Smooth muscle cell (in vitro differentiated cells): ENCODE data around the gene ASMTL. TPM values are rescaled to one million over a fixed set of nuclear protein-coding genes. Genes with fewer than 3 reads are reported as not detected.

Source experiments
- DNase-seq: peaks from one replicate; lab custom pipeline; 2025; ENCODE audit not compliant: unreplicated experiment; lab: John Stamatoyannopoulos, UW
- H2AFZ ChIP-seq: fragments of 200-600 bp; sonication (generic); 2 replicates; pipeline ENCODE4 v1.6.0; 2016; ENCODE audit warnings: antibody characterized with exemption, low read depth, mild to moderate bottlenecking
- H3F3A ChIP-seq: fragments of 200-600 bp; sonication (generic); 2 replicates; pipeline ENCODE4 v1.6.0; 2017; ENCODE audit warnings: antibody characterized with exemption, low read depth
- H3K27ac ChIP-seq: fragments of 200-600 bp; sonication (generic); 2 replicates; pipeline ENCODE4 v1.5.1; 2016; ENCODE audit warnings: low read depth, mild to moderate bottlenecking
- H3K27me3 ChIP-seq: fragments of 200-600 bp; sonication (generic); 2 replicates; pipeline ENCODE4 v1.6.1; 2016; ENCODE audit warnings: low read depth, mild to moderate bottlenecking
- H3K36me3 ChIP-seq: fragments of 200-600 bp; sonication (generic); 2 replicates; pipeline ENCODE4 v1.5.1; 2016; ENCODE audit warnings: low read depth
- H3K4me1 ChIP-seq: fragments of 200-600 bp; sonication (generic); 2 replicates; pipeline ENCODE4 v1.5.1; 2016; ENCODE audit warnings: low read depth
- H3K4me2 ChIP-seq: fragments of 200-600 bp; sonication (generic); 2 replicates; pipeline ENCODE4 v1.6.0; 2016; ENCODE audit warnings: mild to moderate bottlenecking
- H3K4me3 ChIP-seq: fragments of 200-600 bp; sonication (generic); 2 replicates; pipeline ENCODE4 v1.5.1; 2016; ENCODE audit warnings: mild to moderate bottlenecking
- H3K79me2 ChIP-seq: fragments of 200-600 bp; sonication (generic); 2 replicates; pipeline ENCODE4 v1.6.0; 2016; ENCODE audit warnings: low read depth, mild to moderate bottlenecking
- H3K9ac ChIP-seq: fragments of 200-600 bp; sonication (generic); 2 replicates; pipeline ENCODE4 v1.6.0; 2016; ENCODE audit warnings: low read depth
- H3K9me3 ChIP-seq: fragments of 200-600 bp; sonication (generic); replicated peaks from 2 replicates; pipeline ENCODE4 v1.5.1; 2016; ENCODE audit warnings: low read depth
- H4K20me1 ChIP-seq: fragments of 200-600 bp; sonication (generic); 2 replicates; pipeline ENCODE4 v1.6.0; 2016; ENCODE audit warnings: low read depth
- WGBS: methylation state at CpG from one replicate; pipeline ENCODE4 v1.1.7; 2016; ENCODE audit warnings: low lambda C conversion rate; 5-methylcytosine and 5-hydroxymethylcytosine counted together
- polyA plus RNA-seq: library from polyadenylated mRNA; unstranded; fragments of >200 nt; fragmentation: Nextera tagmentation; extraction: Ambion mirVana; gene quantifications from 2 replicates; pipeline ENCODE4 v1.2.1, GENCODE V29; 2016
- total RNA-seq: library from RNA; depleted of rRNA; stranded (reverse); fragments of >200 nt; gene quantifications from 2 replicates; pipeline ENCODE4 v1.2.3, GENCODE V29; 2014
- TF ChIP-seq, protein P1 (sequence below): fragments of 200-600 bp; sonication (generic); IDR thresholded peaks from 2 replicates; pipeline ENCODE4 v1.5.1; 2017; ENCODE audit warnings: borderline replicate concordance, mild to moderate bottlenecking, antibody characterized with exemption; ENCODE audit not compliant: insufficient read depth, poor library complexity, severe bottlenecking

ASMTL gene
- total and polyA plus RNA-seq, 2 experiments from 2014 or later: 20.0 to 50.5 TPM

DNA sequence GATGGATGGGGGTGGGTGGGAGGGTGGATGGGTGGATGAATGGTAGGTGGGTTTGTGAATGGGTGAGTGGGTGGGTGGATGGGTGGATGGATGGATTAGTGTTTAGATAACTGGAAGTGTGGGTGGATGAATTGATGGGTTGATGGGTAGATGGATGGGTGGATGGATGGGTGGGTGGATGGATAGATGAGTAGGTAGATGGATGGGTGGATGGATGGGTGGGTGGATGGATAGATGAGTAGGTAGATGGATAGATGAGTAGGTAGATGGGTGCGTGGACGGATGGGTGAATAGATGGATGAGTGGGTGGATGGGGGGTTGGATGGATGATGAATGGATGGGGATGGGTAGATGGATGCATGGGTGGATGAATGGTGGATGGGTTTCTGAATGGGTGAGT lies 20.3 kb upstream of the ASMTL start:
- TF ChIP-seq, protein P1, sequence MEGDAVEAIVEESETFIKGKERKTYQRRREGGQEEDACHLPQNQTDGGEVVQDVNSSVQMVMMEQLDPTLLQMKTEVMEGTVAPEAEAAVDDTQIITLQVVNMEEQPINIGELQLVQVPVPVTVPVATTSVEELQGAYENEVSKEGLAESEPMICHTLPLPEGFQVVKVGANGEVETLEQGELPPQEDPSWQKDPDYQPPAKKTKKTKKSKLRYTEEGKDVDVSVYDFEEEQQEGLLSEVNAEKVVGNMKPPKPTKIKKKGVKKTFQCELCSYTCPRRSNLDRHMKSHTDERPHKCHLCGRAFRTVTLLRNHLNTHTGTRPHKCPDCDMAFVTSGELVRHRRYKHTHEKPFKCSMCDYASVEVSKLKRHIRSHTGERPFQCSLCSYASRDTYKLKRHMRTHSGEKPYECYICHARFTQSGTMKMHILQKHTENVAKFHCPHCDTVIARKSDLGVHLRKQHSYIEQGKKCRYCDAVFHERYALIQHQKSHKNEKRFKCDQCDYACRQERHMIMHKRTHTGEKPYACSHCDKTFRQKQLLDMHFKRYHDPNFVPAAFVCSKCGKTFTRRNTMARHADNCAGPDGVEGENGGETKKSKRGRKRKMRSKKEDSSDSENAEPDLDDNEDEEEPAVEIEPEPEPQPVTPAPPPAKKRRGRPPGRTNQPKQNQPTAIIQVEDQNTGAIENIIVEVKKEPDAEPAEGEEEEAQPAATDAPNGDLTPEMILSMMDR: no peak
- H3K27me3 ChIP-seq: no peaks in the 10 kb centered on the region
- no peak overlapping the region for H3K4me2 ChIP-seq
- 75% methylated on average over 2 of the region's 2 CpGs for WGBS
- H3K79me2 ChIP-seq: no peaks in the 10 kb centered on the region
- DNase-seq: no peak
- H3K36me3 ChIP-seq: no peaks in the 10 kb centered on the region
- no peak overlapping the region for H3K27ac ChIP-seq
- H2AFZ ChIP-seq: no peak overlapping the region
- no peaks in the 10 kb centered on the region for H3F3A ChIP-seq
- no peak overlapping the region for H3K9ac ChIP-seq
- H3K4me1 ChIP-seq: no peaks in the 10 kb centered on the region
- H3K9me3 ChIP-seq: no peaks in the 10 kb centered on the region
- H3K4me3 ChIP-seq: no peak overlapping the region
- H4K20me1 ChIP-seq: no peaks in the 10 kb centered on the region

DNA sequence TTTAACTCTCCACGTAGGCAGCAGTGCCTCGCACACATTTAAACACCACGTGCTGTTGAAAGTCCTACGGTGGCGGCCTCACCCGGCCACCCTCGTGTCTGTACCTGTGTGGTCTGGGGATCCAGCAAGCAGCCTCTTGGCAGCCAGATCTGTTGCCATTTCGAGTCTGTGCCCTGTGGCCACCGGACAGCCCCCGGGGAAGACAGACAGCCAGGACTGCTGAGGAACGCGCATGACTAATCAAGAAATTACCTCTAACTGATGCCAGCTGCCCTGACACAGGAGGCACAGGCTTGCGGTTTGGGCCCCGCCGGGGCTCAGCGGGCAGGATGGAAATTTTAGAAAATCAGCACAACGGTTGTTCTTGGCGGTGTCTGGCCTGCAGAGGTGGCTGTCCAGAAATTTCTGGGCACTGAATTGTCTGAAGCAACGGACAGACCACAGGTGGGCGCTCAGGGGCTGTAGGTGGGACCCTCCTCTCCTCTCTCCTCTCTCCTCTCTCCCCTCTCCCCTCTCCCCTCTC lies 15.6 kb upstream of the ASMTL start:
- WGBS: 75% methylated on average over 18 of the region's 20 CpGs
- Histone ChIP-seq H3K4me3 (no peak overlapping the region), H3K9ac (no peak overlapping the region), H2AFZ (no peak overlapping the region), H3K4me1 (no peaks in the 10 kb centered on the region), H3F3A (no peaks in the 10 kb centered on the region), H3K27ac (no peak overlapping the region), H3K36me3 (no peaks in the 10 kb centered on the region), H3K4me2 (no peak overlapping the region), H3K27me3 (no peaks in the 10 kb centered on the region), H3K9me3 (no peaks in the 10 kb centered on the region), H4K20me1 (no peaks in the 10 kb centered on the region), H3K79me2 (no peaks in the 10 kb centered on the region)
- TF ChIP-seq, protein P1: no peak
- no peak for DNase-seq

DNA sequence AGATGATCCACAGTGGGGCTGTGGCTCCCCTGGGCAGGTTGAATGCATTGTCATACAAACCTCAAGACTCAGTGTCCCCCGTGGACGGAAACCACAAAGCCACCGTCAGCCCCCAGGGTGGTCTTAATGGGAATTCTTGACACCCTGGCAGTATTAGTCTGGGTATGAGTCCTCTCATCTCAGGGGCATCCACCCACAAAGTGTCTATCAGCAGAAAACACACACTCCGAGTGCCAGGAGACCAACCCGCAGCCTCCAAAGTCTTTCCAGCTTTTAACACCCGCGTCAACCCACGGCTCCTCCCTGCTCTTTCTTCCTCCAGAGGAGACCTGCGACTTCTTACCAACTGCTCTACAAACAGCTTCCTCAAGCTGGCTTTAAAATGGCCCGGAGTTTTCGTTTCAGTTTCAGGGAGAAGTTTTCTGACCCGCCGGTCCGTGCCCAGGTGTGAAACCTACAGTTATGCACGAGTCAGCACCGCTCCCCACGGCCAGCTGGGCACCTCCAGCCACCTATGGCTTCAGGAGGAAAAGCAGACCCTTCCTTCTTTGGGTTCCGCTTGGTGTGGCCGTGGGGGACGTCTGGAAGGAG lies 14.4 kb upstream of the ASMTL start:
- Histone ChIP-seq H3K9me3 (no peaks in the 10 kb centered on the region), H3F3A (no peaks in the 10 kb centered on the region), H3K4me1 (no peaks in the 10 kb centered on the region), H3K4me3 (no peak overlapping the region), H3K36me3 (no peaks in the 10 kb centered on the region), H3K79me2 (no peaks in the 10 kb centered on the region), H3K27me3 (no peaks in the 10 kb centered on the region), H3K4me2 (no peak overlapping the region), H2AFZ (no peak overlapping the region), H3K9ac (no peak overlapping the region), H4K20me1 (no peaks in the 10 kb centered on the region), H3K27ac (no peak overlapping the region)
- TF ChIP-seq, protein P1: no peak
- no peak for DNase-seq
- WGBS: 71% methylated on average over 19 of the region's 20 CpGs

DNA sequence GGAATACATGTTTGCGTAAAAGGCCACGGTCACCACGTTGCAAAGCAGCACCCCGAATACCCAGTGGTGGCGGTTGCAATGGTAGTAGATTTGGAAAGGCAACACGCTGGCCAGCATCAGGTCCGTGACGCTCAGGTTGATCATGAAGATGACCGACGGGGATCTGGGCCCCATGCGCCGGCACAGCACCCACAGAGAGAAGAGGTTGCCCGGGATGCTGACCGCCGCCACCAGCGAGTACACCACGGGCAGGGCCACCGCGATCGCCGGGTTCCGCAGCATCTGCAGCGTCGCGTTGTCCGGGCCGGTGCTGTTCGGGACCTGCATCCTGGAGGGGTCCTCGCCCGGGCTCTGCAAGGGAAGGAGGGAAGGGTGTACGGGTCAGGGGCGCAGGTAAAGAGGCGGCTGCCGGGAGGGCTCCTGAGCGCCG lies 13.5 kb upstream of the ASMTL start:
- no peak overlapping the region for H3K4me3 ChIP-seq
- H3K9ac ChIP-seq: no peak overlapping the region
- TF ChIP-seq, protein P1: no peak
- no peaks in the 10 kb centered on the region for H3K9me3 ChIP-seq
- H3K4me1 ChIP-seq: no peaks in the 10 kb centered on the region
- no peaks in the 10 kb centered on the region for H3K79me2 ChIP-seq
- no peaks in the 10 kb centered on the region for H3F3A ChIP-seq
- no peak overlapping the region for H3K27ac ChIP-seq
- no peaks in the 10 kb centered on the region for H3K27me3 ChIP-seq
- DNase-seq: no peak
- no peak overlapping the region for H3K4me2 ChIP-seq
- 91% methylated on average over 33 of the region's 36 CpGs for WGBS
- H3K36me3 ChIP-seq: no peaks in the 10 kb centered on the region
- no peaks in the 10 kb centered on the region for H4K20me1 ChIP-seq
- no peak overlapping the region for H2AFZ ChIP-seq
